ENCODE data around the gene ANKLE1.

ANKLE1 gene

GRCh38 chr19:17259934-17260333 lies 21.8 kb upstream of the ANKLE1 start:
- no peak for TF ChIP-seq CTCF (IDR thresholded peaks at IDR 0.05; ENCODE audit: extremely low read depth, insufficient read depth, missing control alignments)
- DNase-seq (ENCODE audit: low spot score) = no peak

GRCh38 chr19:17260842-17261325 lies 20.8 kb upstream of the ANKLE1 start:
- in situ Hi-C loops (cut with MboI; ENCODE audit: low pct_unique_long_range_greater_than_20kb, low sequenced_read_pairs, unreplicated experiment) = no loop called here
- DNase-seq (ENCODE audit: low spot score) = peak; percentile 95
- TF ChIP-seq CTCF (IDR thresholded peaks at IDR 0.05; ENCODE audit: extremely low read depth, insufficient read depth, missing control alignments) = peak; percentile 97

More at GRCh38 chr19:17259934-17260333, 21.8 kb upstream of the ANKLE1 start:
- in situ Hi-C loops (cut with MboI; ENCODE audit: low pct_unique_long_range_greater_than_20kb, low sequenced_read_pairs, unreplicated experiment) = no loop called here

- in situ Hi-C loops (cut with MboI; ENCODE audit: low pct_unique_long_range_greater_than_20kb, low sequenced_read_pairs, unreplicated experiment) = no loop called here
- no peak for DNase-seq (ENCODE audit: low spot score)
- no peak for TF ChIP-seq CTCF (IDR thresholded peaks at IDR 0.05; ENCODE audit: extremely low read depth, insufficient read depth, missing control alignments)
These were observed 19.1 kb upstream of the ANKLE1 start for GRCh38 chr19:17262557-17262956.

- in situ Hi-C loops (cut with MboI; ENCODE audit: low pct_unique_long_range_greater_than_20kb, low sequenced_read_pairs, unreplicated experiment) = no loop called here
- no peak for TF ChIP-seq CTCF (IDR thresholded peaks at IDR 0.05; ENCODE audit: extremely low read depth, insufficient read depth, missing control alignments)
- DNase-seq (ENCODE audit: low spot score) = no peak
These were observed 17.7 kb upstream of the ANKLE1 start for GRCh38 chr19:17263712-17264640.

- in situ Hi-C loops (cut with MboI; ENCODE audit: low pct_unique_long_range_greater_than_20kb, low sequenced_read_pairs, unreplicated experiment) = no loop called here
- no peak for TF ChIP-seq CTCF (IDR thresholded peaks at IDR 0.05; ENCODE audit: extremely low read depth, insufficient read depth, missing control alignments)
- no peak for DNase-seq (ENCODE audit: low spot score)
These were observed 17.1 kb upstream of the ANKLE1 start, which contains the start of gene USHBP1 for GRCh38 chr19:17264641-17264979. TSS of gene USHBP1 (minus strand) at chr19:17264745. CDS start at chr19:17264299, 446 bp downstream.

- no peak for DNase-seq (ENCODE audit: low spot score)
- TF ChIP-seq CTCF (IDR thresholded peaks at IDR 0.05; ENCODE audit: extremely low read depth, insufficient read depth, missing control alignments) = no peak
- in situ Hi-C loops (cut with MboI; ENCODE audit: low pct_unique_long_range_greater_than_20kb, low sequenced_read_pairs, unreplicated experiment) = no loop called here
These were observed 15.7 kb upstream of the ANKLE1 start for GRCh38 chr19:17266026-17266425.

Measured in GM13977 (cell line).